Small intestine (tissue), 16 donors: ENCODE results near the gene TRIML2. TPM values are rescaled to one million over a fixed set of nuclear protein-coding genes. Genes with fewer than 3 reads are reported as not detected.

ENCODE experiments used
- DNase-seq, 2 donors: peaks; one replicate each; pipeline versions ENCODE4 v3.0.0 to v3.0.0-alpha.2; 2013
- FAIRE-seq: peaks from 2 replicates; lab custom pipeline; 2012; peaks lifted over from hg19 to GRCh38; lab: Jason Lieb, UNC
- H3K27ac ChIP-seq, 3 donors: one replicate each; pipeline ENCODE4 v1.5.1; 2013; ENCODE audit warnings: low read length in 2 of 3, mild to moderate bottlenecking in 2 of 3, control low read depth in 1 of 3, inconsistent platforms in 1 of 3, low read depth in 1 of 3, moderate library complexity in 1 of 3
- H3K27me3 ChIP-seq, 3 donors: one replicate each; pipeline ENCODE4 v1.6.1; 2013; ENCODE audit warnings: low read length in 3 of 3, inconsistent platforms in 1 of 3; ENCODE audit not compliant: control insufficient read depth in 3 of 3, insufficient read depth in 3 of 3
- H3K36me3 ChIP-seq, 3 donors: one replicate each; pipeline ENCODE4 v1.6.1; 2013; ENCODE audit warnings: low read length in 3 of 3, inconsistent platforms in 1 of 3, low read depth in 1 of 3, mild to moderate bottlenecking in 1 of 3, moderate library complexity in 1 of 3; ENCODE audit not compliant: control insufficient read depth in 3 of 3, insufficient read depth in 2 of 3
- H3K4me1 ChIP-seq, 3 donors: one replicate each; pipeline ENCODE4 v1.6.1; 2013; ENCODE audit warnings: low read length in 2 of 3, inconsistent platforms in 1 of 3, low read depth in 1 of 3, mild to moderate bottlenecking in 1 of 3, moderate library complexity in 1 of 3; ENCODE audit not compliant: control insufficient read depth in 3 of 3, insufficient read depth in 2 of 3
- H3K4me3 ChIP-seq, 3 donors: one replicate each; pipeline ENCODE4 v1.5.1; 2013; ENCODE audit warnings: low read length in 3 of 3, control low read depth in 1 of 3, inconsistent platforms in 1 of 3, low read depth in 1 of 3, mild to moderate bottlenecking in 1 of 3, moderate library complexity in 1 of 3
- H3K9me3 ChIP-seq, 2 donors: one replicate each; pipeline ENCODE4 v1.6.1; 2013; ENCODE audit warnings: low read depth in 1 of 2, low read length in 1 of 2; ENCODE audit not compliant: control insufficient read depth in 2 of 2, insufficient read depth in 1 of 2
- WGBS, 3 donors: extraction: QIAGEN DNeasy Blood & Tissue Kit; methylation state at CpG; one replicate each; pipeline ENCODE4 v1.1.7; 2013; 5-methylcytosine and 5-hydroxymethylcytosine counted together
- long read RNA-seq, 10 donors: transcript quantifications; one replicate each; lab custom pipeline, GENCODE V29; 2026
- polyA plus RNA-seq, 4 donors: library from polyadenylated mRNA; stranded (reverse) in 3 of 4; unstranded in 1 of 4; fragments of 200-250 nt in 3 of 4; fragments of 120-200 nt in 1 of 4; gene quantifications; one replicate each; pipeline versions ENCODE4 v1.2.1 to v1.2.3, GENCODE V29; 2013
- donor health status: healthy with polysubstance abuse.
- donor health status: control.
- donor health status: control.
- donor health status: Bipolar disorder and iron deficiency.
- donor health status: healthy.

Gene TRIML2, protein sequence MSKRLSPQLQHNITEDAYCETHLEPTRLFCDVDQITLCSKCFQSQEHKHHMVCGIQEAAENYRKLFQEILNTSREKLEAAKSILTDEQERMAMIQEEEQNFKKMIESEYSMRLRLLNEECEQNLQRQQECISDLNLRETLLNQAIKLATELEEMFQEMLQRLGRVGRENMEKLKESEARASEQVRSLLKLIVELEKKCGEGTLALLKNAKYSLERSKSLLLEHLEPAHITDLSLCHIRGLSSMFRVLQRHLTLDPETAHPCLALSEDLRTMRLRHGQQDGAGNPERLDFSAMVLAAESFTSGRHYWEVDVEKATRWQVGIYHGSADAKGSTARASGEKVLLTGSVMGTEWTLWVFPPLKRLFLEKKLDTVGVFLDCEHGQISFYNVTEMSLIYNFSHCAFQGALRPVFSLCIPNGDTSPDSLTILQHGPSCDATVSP
- polyA plus RNA-seq: not detected
- long read RNA-seq, donor 1: 0 reads
- long read RNA-seq, donor 2: 0 reads
- long read RNA-seq, donor 3: 0 reads
- long read RNA-seq, donor 4: 0 reads
- long read RNA-seq, donor 5: 0 reads
- long read RNA-seq, donor 6: 0 reads
- long read RNA-seq, donor 7: 0 reads
- long read RNA-seq, donor 8: 0 reads
- long read RNA-seq, donor 9: 0 reads
- long read RNA-seq, donor 10: 0 reads

DNA sequence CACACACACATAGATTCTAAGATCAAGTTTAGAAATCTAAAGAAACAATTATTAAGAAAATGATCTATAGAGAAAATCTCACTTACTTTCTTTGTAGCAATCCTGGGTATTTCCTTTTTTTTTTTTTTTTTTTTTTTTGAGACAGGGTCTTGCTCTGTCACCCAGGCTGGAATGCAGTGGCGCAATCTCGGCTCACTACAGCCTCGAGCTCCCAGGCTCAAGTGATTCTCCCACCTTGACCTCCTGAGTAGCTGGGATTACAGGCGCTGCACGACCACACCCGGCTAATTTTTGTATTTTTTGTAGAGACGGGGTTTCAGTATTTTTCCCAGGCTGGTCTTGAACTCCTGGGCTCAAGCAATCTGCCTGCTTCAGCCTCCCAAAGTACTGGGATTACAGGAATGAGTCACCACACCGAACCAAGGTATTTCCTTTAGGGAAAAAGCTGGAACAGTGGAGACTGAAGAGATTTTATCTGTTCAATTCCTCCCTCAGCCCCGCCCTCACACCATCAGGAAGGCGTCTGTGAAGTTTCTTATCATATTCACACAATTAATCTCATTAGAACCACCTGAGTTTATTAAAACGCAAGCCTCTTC is at the start of gene TRIML2:
TSS of gene TRIML2 (minus strand) at position 447 of the 599 bp plus-strand sequence. CDS start 4,235 bp downstream, outside the sequence.
- H3K27ac ChIP-seq: no peak within 1 kb of the TSS
- DNase-seq (no peak), FAIRE-seq (no peak)
- 42 to 58% (median 47%) methylated on average over 11 of the region's 11 CpGs for WGBS, 3 donors
- H3K4me1 ChIP-seq: no peaks in the 10 kb centered on the region
- H3K27me3 ChIP-seq: no peaks in the 10 kb centered on the region
- H3K36me3 ChIP-seq: no peaks in the 10 kb centered on the region
- H3K9me3 ChIP-seq: peaks cover 3 to 6% of the 10 kb centered on the region in 2 donors
- H3K4me3 ChIP-seq: no peak within 1 kb of the TSS

DNA sequence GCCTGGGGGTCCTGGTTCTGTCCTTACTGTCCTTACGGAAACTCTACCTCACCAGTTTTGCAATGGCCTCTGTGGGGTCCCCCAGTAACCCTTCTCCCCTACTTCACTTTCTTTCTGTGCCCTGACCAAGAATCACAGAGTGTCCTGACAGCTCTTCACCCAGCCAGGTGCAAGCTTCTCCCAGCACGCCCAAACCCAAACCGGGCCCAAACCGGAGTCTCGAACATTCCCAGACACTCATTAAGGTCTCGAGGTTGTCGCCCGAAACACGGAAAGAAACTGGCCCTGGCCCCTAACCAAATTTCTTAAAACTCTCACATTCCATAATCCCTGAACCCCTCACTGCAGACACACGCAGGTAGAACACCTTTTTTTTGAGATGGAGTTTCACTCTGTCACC is 48.9 kb upstream of the TRIML2 start:
- no peak for FAIRE-seq
- no peak overlapping the region for H3K27ac ChIP-seq

DNA sequence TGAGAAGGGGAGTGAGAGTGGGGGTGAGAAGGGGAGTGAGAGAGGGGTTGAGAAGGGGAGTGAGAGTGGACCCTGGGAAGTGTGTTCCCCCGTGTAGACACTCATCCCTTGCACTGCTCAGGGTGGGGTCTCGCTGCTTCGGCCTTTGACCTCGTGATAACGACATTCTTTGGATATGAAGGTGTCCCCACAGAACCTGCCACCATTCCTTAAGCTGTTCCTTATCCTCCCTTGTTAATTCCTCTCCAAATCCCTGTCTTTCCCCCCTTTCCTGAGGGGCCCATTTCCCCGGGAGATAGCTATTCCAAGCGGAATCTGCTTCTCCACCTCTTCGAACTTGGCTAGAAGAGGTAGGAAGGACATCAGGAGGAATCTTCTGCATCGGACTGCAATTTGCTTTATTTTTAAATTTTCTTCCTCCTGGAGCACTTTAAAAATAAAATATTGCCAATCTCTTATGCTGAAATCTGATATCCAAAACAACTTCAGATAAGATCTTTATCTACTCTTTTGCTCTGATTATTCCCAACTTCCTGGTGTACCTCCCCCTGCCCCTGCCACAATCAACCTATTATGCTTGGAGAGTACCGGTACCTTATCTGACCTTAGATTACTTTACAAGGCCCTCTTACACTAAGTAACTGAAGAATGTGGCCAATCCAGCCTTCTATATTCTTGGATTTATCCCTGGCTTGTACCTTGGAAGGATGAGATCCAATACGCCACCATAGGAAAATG is 45.4 kb upstream of the TRIML2 start:
- WGBS, 3 donors: 76 to 86% (median 77%) methylated on average over 9 to 11 of the region's 11 CpGs
- FAIRE-seq (no peak), DNase-seq (no peak)
- no peaks in the 10 kb centered on the region for H3K27me3 ChIP-seq
- no peak overlapping the region for H3K27ac ChIP-seq
- peaks cover 0 to 34% of the 10 kb centered on the region in 2 donors for H3K9me3 ChIP-seq
- no peak overlapping the region for H3K4me3 ChIP-seq
- H3K4me1 ChIP-seq: no peaks in the 10 kb centered on the region
- no peaks in the 10 kb centered on the region for H3K36me3 ChIP-seq

More for the DNA sequence above, 48.9 kb upstream of the TRIML2 start:
- Histone ChIP-seq H3K9me3 (peaks cover 2 to 29% of the 10 kb centered on the region in 2 donors), H3K4me3 (no peak overlapping the region), H3K36me3 (no peaks in the 10 kb centered on the region), H3K4me1 (no peaks in the 10 kb centered on the region), H3K27me3 (no peaks in the 10 kb centered on the region)
- DNase-seq: no peak
- 94% methylated on average over 10 of the region's 10 CpGs for WGBS, 3 donors

DNA sequence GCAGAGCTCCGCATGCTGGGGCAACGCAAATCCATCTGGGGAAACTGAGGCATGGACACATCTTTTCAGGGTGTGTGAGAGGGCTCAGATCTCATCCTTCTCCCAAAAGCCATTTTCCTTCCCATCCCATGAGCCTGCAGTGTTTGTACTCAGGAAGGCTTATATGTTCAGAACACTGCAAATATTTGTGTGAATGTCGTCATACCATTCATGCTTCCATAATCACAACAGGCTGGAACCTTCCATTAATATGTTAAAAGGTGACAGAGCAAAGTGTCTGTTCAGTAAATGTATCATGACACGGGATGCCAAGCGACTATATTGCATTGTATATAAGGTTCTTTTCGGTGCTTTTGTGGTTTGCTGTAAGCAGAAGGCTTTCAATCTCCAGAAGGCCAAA is 38.4 kb upstream of the TRIML2 start:
- DNase-seq (no peak), FAIRE-seq (no peak)
- Histone ChIP-seq H3K27ac (no peak overlapping the region), H3K4me1 (no peaks in the 10 kb centered on the region), H3K27me3 (no peaks in the 10 kb centered on the region), H3K36me3 (no peaks in the 10 kb centered on the region), H3K4me3 (no peak overlapping the region), H3K9me3 (peaks cover 0 to 29% of the 10 kb centered on the region in 2 donors)
- 88 to 92% (median 88%) methylated on average over 6 of the region's 6 CpGs for WGBS, 3 donors

DNA sequence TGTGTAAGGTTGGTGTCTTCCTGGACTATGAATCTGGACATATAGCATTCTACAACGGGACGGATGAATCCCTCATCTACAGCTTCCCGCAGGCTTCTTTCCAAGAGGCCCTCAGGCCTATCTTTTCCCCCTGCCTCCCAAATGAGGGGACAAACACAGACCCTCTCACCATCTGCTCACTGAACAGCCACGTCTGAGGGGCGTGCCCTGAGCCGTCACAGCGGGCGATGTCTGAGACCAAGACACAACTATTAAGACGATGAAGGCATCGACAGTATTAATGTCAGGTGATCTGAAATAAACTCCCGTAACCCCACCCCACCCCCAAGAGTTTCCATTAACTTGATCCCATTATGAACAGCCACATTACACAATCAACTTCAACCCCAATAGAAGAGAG is 37.8 kb upstream of the TRIML2 start:
- no peaks in the 10 kb centered on the region for H3K36me3 ChIP-seq
- WGBS, 3 donors: 89 to 92% (median 91%) methylated on average over 11 of the region's 11 CpGs
- no peaks in the 10 kb centered on the region for H3K4me1 ChIP-seq
- FAIRE-seq (no peak), DNase-seq (no peak)
- H3K27me3 ChIP-seq: no peaks in the 10 kb centered on the region
- H3K4me3 ChIP-seq: no peak overlapping the region
- no peak overlapping the region for H3K27ac ChIP-seq
- H3K9me3 ChIP-seq: peaks cover 0 to 29% of the 10 kb centered on the region in 2 donors

DNA sequence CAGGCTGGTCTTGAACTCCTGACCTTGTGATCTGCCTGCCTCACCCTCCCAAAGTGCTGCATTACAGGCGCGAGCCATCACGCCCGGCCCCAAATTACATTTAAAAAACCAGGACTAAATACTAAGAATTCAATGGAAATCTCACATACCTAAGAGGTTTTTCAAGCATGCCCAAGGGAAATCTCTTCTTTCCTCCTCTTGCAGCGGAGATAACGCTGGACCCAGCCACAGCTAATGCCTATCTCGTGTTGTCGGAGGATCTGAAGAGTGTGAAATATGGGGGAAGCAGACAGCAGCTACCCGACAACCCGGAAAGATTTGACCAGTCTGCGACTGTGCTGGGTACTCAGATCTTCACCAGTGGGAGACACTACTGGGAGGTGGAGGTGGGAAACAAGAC is 37.2 kb upstream of the TRIML2 start:
- WGBS, 3 donors: 89 to 92% (median 92%) methylated on average over 11 of the region's 11 CpGs
- Histone ChIP-seq H3K9me3 (peaks cover 0 to 29% of the 10 kb centered on the region in 2 donors), H3K27ac (no peak overlapping the region), H3K4me1 (no peaks in the 10 kb centered on the region), H3K27me3 (no peaks in the 10 kb centered on the region), H3K36me3 (no peaks in the 10 kb centered on the region), H3K4me3 (no peak overlapping the region)
- no peak for DNase-seq
- no peak for FAIRE-seq

DNA sequence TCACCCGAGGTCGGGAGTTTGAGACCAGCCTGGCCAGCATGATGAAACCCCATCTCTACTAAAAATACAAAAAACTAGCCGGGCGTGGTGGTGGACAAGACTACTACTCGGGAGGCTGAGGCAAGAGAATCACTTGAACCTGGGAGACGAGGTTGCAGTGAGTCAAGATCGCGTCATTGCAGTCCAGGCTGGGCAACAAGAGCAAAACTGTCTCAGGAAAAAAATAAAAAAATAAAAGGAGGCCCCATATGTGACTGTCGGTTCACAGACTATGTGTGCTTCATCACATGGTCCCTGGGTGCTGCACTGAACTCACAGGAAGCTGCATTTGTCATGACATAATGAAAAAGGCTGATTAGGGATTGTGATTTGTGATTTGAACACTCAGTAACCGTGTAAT is 36.2 kb upstream of the TRIML2 start:
- Histone ChIP-seq H3K27ac (no peak overlapping the region), H3K9me3 (peaks cover 0 to 24% of the 10 kb centered on the region in 2 donors), H3K4me3 (no peak overlapping the region), H3K4me1 (no peaks in the 10 kb centered on the region), H3K27me3 (no peaks in the 10 kb centered on the region), H3K36me3 (no peaks in the 10 kb centered on the region)
- FAIRE-seq (no peak), DNase-seq (no peak)
- WGBS, 3 donors: 86 to 90% (median 88%) methylated on average over 10 of the region's 10 CpGs

DNA sequence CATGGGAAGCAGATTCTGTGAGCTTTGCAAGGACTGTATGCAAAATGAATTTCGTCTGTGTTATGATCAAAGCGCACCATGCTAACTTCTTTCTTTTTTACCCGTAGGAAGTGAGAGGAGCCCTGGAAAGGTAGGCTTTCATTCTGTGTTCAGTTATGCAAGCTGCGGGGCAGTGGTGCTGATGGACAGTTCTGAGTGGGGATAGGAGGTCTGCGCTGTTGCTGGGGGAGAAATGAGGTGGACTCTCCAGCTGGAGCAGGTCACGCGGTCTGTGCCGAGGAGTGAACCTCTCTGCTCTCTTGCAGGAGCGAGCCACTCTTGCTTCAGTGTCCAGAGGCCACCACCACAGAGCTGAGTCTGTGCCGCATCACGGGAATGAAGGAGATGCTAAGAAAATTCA is 34.3 kb upstream of the TRIML2 start:
- H3K36me3 ChIP-seq: no peaks in the 10 kb centered on the region
- H3K4me1 ChIP-seq: no peaks in the 10 kb centered on the region
- 72 to 80% (median 75%) methylated on average over 11 of the region's 11 CpGs for WGBS, 3 donors
- no peak for DNase-seq
- H3K9me3 ChIP-seq: peaks cover 0 to 16% of the 10 kb centered on the region in 2 donors
- no peak overlapping the region for H3K27ac ChIP-seq
- H3K27me3 ChIP-seq: no peaks in the 10 kb centered on the region
- no peak for FAIRE-seq
- H3K4me3 ChIP-seq: no peak overlapping the region
